GM18520 (cell line): ENCODE measurements around the gene LIX1.
"Not testable (repeated sequence)": the region's sequence is repeated elsewhere in the genome, so short reads cannot be mapped to it uniquely, and the experiment has no call there.

Experiments
- ATAC-seq: cut with Tn5 transposase; IDR thresholded peaks from one replicate; pipeline ENCODE4 v1.9.1; 2021; ENCODE audit not compliant: unreplicated experiment

LIX1 gene

DNA sequence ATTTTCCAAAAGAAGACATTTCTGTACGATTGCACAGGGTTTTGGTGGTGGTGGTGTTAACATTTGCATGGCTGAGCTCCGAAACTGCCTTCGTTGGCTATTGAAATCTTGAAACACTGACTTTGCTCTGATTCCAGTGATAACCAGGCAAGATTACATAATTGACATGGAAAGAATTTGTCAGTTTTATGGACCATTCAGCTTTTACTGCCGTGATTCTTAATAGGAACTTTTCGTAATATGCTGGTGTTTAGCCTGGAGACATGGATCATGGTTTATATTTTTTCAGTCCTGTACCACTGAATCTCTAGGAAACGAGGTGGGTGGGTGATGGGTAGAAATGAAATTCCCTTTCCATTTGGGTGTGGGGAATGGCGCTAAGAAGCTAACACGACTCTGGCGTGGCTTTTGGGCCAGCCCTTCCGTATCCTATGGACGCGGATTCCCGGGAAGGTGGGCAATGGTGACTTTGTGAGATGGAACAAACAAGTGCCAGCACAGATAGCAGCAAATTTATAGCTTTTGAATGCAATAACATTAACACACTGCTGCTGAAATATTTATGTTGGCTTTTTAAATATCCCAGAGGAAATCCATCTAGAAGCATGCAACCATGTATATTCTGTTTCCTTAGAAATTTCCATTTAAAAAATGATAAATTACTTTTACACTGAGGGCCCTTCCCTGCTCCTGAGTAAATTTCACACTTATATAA, 36.8 kb downstream of the LIX1 start:
- ATAC-seq, result no peak

DNA sequence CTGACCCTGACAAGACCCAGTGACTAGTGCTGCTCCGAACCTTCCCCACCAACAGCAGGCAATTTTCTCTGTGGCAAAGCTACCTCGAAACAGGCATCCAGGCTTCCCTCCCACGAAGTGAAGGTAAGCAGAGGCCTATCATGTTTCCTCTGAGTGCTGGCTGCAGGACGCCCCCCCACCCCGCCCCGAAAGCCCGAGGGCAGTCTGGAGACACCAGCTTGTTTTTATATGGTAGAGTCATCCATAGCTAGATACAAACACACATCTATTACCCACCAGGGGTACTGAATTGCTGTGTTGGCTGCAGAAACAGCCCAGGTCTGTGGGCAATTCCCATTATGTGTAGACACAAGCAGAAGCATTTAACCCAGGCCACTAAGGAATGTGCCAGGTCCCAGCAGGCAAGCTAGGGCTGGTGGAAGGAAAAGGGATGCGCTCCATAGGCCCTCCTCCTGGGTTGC, 40.4 kb downstream of the LIX1 start:
- ATAC-seq, result no peak

DNA sequence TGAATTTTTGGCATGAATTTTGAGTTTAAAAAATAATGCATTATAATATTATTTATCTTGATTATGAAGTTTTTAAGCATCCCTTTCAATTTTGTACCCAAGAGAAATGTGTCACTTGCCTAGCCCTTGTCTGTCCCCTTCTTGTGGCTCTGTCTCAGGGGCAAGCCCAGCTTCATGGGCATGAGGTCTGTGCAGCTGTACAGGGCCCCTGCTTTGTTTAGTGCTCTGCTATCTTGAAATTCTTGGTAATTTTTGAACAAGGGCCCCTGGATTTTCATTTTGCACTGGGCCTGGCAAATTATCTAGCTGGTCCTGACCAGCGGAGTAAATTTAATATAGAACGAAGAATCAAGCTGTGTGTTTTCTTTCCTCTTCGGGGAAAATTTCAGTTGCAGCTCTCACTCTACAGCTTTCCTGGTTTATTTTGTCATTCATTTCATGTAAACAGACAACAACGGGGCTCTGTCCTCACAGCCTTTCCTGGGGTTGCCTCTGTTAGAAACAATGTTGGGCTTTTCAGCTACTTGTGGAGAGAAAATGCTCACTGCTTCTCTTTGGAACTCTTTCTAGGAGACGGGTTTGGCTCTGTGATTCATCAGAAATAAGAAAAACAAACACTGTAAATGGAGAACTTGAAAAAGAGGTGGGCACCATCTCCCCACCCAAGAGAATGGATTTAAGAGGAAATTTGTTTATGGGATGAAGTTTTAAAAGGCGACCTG, 41.1 kb downstream of the LIX1 start:
- ATAC-seq, result no peak

DNA sequence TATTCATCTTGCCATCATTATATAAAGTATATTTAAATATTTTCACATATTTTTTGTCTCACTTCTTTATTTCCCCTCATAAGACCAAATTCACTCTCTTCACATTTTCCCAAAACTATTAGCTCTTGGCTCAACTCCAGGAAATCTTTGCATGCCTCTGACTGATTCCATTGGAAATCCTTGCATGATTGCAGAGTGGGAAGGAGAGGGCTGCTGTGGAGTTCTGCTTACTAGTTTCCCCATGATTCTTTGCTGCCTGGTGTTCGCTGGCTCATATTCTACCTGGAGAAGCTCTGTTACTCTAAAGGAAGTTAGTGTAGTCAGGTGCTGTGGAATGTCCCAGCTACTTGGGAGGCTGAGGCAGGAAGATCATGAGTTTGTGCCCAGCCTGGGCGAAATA, 41.9 kb downstream of the LIX1 start:
- ATAC-seq, result no peak

DNA sequence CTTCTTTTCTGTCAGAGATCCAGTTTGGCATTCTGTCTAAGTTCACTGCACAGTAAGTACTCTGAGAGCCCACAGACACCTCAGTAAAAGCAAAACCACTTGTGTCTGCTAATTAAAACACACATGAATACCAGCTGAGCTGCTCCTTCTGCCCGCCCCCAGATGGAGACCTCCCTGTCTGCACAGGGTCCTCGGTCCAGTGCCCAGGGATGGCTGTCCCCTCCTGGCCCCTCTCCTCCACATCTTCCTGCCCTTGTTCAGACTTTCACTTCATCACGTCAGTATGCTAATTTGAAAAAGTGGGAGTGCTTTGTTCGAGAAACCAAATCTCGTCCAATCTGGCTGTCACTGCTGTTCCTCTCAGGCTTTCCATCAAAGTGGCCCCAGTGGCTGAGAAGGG, 43.5 kb downstream of the LIX1 start:
- ATAC-seq, result no peak

DNA sequence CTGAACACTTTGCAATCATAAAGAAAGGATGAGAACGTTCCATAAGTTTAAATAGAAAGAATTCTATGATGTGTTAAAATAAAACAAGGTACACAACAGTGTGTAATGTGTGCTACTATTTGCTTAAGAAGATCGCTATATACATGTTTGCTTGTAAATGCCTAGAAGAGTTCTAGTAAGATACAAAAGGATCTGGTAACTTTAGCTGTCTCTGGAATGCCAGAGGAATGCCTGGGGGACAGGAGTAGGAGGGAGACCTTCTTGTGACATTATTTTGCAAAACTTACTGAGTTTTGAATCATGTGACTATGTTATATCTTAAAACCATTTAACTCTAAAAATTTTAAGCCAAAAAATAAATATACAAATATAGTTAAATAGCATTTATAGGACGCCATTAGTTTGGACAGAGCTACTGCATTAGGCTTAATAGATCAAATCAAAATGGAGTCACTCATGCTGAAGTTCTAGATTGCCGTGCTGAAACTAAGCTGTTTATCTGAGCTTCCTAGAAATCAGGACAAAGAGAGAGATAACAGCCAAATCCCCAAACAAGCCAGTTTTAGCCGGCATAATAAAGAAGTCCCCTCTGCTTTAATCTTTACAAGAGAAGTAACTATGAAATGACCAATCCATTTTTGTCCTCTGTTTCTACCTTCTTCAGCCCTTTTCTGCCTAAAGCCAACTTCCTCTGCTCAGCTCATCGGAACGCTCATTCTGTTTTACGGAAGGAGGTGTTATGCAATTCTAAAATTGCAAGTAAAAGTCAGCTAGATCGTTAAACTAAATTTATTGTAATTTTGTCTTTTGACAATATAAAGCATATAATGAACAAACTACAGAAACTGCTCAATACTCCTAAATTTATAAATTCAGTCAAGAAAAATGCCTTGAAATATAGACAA, 44.8 kb downstream of the LIX1 start:
- ATAC-seq, result no peak

DNA sequence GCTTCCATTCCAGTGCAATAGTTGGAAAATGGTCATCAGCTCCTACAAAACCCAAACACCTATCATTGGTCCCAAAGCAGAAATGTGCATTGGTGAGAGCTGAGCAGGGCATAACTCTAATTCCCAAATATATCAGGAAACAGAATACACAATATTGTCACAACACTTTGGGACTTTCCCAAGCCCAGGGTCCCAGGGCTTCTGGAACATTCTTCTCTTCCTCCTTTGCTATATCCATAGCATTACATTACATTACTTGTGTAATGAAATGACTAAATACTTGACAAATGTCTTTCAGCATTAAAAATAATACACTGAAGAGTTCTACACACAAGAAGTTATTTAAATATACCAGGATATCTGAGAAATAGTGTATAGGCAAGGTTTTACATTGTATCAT, 45.6 kb downstream of the LIX1 start:
- no peak for ATAC-seq

DNA sequence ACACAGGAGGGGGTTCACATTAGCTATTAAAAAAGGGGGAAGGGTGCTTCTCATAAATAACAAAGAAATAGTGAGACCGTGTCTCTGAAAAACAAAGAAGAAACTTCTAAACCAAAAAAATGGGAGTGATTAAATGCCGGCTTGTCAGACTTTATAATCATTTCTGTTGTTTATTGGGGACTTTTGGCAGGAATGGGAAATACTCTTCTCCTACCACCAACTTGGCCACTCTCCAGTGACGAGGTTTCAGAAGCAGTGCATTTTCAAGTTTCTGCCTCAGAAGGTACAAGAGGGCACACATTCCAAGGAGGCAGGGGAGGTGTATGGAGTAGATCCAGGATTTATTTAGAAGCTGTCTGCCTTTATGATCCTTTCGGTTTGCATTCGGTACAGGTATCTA, 46.2 kb downstream of the LIX1 start:
- no peak for ATAC-seq

DNA sequence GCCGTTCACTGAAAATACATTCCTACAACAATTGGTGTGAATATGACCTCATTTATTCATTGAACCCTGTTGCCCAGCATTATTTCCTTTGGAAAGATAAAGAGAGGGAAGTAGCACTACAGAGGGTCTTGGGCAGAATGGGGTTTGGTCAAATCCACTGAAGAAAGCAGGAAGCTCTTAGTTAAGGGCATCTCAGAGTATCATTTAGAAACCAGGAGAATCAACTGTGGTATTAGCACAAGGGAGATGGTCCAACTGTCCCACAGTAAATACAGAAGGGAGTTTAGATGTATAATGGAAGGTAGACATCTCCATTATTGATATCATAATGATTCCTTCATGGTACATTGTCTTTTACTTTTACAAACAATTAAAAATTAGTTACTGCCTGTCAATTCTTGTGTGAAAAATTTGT, 47.1 kb downstream of the LIX1 start:
- ATAC-seq, result peak; percentile 19

DNA sequence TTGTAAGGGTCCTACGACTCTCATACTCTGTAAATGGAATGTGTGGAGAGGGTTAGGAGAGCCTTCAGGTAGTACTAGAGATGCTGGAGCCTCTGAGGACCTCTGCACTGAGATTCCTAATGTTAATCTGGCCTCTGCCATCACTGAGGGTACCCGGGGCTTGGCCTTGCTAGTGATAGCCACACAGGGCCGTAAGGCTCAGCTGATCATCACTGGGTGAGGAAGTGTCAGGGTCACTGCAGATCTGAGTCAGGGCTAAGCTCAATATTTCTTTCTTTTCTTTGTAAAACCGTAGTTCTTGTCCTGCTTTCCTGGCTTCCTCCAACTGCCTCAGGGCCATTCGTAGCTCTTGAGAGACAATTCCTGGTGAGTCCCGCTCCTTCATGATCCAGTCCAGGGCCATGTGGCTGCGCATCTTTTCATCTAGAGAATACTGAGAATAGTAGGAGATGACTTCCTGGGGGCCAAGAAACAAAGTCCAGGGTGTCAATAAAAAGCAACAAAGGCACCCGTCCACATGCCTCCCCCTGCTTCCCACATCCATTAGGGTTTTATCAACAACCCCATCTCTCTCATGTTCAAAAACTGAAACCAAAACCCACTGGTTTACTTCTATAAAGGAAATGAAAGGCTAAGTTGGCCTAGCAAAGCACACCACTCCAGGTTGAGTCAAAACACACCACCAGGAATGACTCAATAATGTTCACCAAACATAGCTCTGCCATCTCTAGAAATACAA, 47.7 kb downstream of the LIX1 start:
- ATAC-seq, result peak; percentile 98

DNA sequence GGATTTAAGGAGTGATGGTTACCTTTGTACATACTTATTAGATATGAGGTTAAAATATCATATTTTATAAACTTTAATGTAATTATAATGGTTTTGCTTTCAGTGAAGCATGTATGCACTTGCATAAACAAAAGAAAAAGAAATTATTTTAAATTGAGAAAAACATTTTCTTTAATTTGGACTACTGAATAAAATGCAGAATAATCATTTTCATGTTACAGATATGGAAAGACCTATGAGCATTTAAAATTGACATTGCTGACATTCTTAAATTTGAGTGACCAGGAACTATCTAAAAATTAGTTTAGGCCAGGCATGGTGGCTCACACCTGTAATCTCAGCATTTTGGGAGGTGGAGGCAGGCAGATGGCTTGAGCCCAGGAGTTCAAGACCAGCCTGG, 49.2 kb downstream of the LIX1 start:
- ATAC-seq, result no peak

DNA sequence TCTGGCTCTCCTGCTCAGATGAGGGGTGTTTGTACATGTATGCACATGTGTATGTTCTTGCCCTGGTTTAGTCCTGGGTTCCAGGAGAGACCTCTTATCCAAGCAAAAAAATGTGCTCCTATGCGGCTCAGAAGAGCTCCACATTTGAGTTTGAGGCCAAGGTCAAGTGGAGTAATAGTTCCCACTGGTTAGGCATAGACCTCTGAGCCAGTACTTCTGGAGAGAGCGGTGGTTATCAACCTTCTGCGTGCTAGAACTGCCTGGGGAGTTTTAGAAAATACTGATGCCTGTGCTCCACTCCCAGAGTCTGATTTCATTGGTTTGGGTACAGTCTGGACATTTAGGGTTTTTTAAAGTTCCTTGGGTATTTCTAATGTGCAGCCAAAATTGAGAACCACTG, 51.5 kb downstream of the LIX1 start:
- ATAC-seq, result no peak

DNA sequence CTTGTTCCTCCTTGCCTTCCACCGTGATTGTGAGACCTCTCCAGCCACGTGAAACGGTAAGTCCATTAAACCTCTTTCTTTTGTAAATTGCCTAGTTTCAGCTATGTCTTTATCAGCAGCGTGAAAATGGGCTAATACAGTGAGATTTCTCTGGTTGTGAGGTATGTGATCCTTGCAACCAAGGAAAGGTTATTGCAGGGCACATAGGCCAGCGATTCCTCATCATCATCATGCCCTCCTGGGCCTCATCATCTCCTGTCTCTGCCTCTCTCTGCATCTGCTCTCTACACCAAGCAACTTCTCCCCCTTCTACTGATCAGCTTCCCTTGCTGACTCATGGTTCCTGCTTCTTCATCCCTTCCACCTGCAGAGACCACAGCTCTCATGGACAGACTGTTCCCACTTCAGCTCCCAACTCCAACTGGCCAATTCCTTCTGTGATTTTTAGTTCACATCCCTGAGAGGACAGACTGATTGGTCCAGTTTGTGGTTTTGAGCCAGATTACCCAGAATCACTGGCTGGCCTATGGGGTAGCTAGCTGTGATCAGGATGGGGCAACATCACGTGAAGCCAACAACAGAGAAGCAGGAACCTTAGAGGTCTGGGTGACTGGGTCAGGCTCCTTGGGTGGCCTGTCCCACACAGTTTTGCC, 53.1 kb downstream of the LIX1 start:
- ATAC-seq, result no peak

DNA sequence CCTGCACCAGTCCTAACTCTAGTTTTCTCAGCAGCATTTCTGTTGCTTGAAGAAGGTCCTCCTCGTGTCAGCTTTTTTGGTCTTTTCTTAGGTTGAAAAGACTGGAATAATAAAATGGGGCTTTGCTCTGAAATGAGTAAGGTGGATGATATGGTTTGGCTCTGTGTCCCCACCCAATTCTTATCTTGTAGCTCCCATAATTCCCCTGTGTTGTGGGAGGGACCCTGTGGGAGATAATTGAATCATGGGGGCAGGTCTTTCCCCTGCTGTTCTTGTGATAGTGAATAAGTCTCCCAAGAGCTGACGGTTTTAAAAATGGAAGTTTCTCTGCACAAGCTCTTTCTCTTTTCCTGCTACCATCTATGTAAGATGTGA, 53.6 kb downstream of the LIX1 start:
- no peak for ATAC-seq

DNA sequence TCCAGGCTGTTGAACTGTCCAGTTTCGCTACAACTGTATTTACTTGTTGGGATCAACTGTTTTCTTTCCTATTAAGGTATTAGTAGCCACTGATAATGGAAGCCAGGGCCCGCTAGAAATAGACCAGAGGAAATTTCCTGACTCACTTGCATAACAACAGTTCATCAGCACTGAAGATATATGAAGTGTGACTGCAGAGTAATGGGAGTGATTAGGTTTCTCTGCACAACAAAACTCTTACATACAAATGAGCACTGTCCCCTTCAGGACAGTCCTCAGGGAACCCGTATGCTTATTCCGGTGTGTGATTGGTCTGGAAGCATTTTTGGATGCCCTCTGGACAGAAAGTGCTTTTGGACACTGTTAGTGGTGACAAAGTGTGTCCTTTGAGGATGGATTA, 55.3 kb downstream of the LIX1 start:
- ATAC-seq, result no peak

DNA sequence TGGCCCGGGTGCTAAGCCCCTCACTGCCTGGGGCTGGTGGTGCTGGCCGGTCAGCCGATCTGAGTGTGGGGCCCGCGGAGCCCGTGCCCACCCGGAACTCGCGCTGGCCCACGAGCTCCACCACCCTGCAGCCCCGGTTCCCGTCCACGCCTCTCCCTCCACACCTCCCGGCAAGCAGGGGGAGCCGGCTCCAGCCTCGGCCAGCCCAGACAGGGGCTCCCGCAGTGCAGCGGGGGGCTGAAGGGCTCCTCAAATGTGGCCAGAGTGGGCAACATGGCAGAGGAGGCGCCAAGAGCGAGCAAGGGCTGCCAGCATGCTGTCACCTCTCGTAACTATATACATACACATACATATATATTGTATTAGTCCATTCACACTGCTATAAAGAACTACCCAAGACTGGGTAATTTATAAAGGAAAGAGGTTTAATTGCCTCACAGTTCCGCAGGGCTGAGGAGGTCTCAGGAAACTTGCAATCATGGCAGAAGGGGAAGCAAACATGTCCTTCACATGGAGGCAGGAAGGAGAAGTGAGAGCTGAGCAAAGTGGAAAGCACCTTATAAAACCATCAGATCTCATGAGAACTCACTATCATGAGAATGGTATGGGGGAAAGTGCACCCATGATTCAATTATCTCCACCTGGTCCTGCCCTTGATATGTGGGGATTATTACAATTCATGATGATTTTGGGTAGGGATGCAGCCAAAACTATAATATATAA, 56.8 kb downstream of the LIX1 start:
- no peak for ATAC-seq

DNA sequence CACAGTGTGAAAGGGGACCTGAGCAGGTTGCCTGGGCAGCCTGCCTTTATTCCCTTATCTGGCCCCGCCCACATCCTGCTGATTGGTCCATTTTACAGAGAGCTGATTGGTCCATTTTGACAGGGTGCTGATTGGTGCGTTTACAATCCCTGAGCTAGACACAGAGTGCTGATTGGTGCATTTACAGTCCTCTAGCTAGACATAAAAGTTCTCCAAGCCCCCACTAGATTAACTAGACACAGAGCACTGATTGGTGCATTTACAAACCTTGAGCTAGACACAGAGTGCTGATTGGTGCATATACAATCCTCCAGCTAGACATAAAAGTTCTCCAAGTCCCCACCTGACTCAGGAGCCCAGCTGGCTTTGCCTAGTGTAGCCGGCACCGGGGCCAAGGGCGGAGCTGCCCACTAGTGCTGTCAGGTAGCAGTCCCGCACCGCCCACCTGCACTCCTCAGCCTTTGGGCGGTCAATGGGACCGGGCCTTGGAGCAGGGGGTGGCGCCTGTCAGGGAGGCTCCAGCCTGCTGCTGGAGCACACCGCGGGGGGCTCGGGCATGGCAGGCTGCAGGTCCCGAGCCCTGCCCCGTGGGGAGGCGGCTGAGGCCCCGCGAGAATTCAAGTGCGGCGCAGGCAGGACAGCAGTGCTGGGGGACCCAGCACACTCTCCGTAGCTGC, 57.5 kb downstream of the LIX1 start:
- ATAC-seq, result not testable (repeated sequence)

DNA sequence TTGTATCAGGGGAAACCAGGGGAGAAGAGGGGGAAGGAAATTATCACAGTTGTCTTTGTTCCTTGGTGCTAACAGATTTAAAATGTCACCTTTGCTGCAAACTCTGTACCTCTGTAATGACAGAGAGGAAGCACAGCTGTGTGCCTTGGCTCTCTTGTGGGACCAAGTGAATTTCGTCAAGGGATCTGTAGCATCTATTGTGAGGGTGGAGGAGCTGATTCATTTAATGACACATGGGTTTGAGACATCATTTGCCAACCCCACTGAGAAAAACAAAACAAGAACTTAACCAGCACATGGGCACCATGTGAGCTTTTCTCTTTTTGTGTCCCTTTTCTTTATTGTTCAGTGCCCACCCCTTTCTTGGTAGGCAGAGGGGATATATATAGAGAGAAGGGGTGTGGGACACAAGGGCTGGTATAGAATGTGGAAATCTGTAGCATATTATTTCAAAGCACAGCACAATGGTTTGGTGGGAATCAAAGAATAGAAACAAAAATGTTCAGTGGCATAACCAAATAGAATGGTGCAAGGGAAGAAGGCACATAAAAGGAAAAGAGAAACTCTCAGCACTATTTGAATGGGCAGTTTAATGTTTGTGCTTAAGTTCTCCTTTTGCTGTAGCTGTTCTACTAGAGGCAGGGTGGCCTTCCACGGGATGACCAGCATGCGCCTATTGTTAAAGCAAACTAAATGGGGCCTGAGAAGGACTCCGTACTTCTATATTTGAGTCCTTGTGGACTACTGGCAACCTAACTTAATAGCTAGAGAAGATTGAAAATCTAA, 63.3 kb downstream of the LIX1 start:
- ATAC-seq, result no peak

DNA sequence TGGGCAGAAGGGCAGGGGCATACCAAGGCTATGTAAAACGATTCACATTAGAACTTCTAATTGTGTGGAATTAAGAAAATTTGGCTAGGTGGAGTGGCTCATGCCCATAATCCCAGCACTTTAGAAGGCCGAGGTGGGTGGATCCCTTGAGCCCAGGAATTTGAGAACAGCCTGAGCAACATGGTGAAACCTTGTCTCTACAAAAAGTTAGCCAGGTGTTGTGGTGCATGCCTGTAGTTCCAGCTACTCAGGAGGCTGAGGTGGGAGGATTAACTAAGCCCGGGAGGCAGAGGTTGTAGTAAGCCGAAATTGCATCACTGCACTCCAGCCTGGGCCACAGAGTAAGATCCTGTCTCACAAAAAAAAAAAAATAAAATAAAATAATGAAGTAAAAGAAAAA, 65.2 kb downstream of the LIX1 start:
- no peak for ATAC-seq
